Cardiac muscle cell (in vitro differentiated cells and primary cell): ENCODE data around the gene VSX1. TPM values are rescaled to one million over a fixed set of nuclear protein-coding genes. Genes with fewer than 3 reads are reported as not detected.
A peak's percentile ranks its signal among the peaks of the same experiment; 100 is the strongest.

ENCODE experiments used
- DNase-seq, 2 donors: peaks; one replicate each; pipeline versions ENCODE4 v3.0.0 to v3.0.0-alpha.2; 2010 to 2017; ENCODE audit warnings: low read depth in 1 of 2, low spot score in 1 of 2
- H3K27ac ChIP-seq: fragments of 200-600 bp; sonication (generic); 2 replicates; pipeline ENCODE4 v1.5.1; 2016
- H3K27me3 ChIP-seq: fragments of 200-600 bp; sonication (generic); 2 replicates; pipeline ENCODE4 v1.6.0; 2016; ENCODE audit warnings: control low read depth
- H3K36me3 ChIP-seq: fragments of 200-600 bp; sonication (generic); 2 replicates; pipeline ENCODE4 v1.5.1; 2016; ENCODE audit warnings: control low read depth
- H3K4me1 ChIP-seq: fragments of 200-600 bp; sonication (generic); 2 replicates; pipeline ENCODE4 v1.8.1; 2017; ENCODE audit warnings: low read depth, mild to moderate bottlenecking, mixed run types
- H3K4me3 ChIP-seq: fragments of 200-600 bp; sonication (generic); 2 replicates; pipeline ENCODE4 v1.5.1; 2016; ENCODE audit warnings: mild to moderate bottlenecking
- H3K9me3 ChIP-seq: fragments of 200-600 bp; sonication (generic); 2 replicates; pipeline ENCODE4 v1.5.1; 2017; ENCODE audit warnings: low read depth, mild to moderate bottlenecking, control low read depth
- CTCF ChIP-seq: IDR thresholded peaks from 2 replicates; pipeline ENCODE4 v1.5.1; 2012; ENCODE audit warnings: low read depth, mild to moderate bottlenecking, low read length
- polyA plus RNA-seq: library from polyadenylated mRNA; unstranded; fragments of >200 nt; fragmentation: Nextera tagmentation; extraction: Ambion mirVana; gene quantifications from 2 replicates; pipeline ENCODE4 v1.2.1, GENCODE V29; 2016
- total RNA-seq: library from RNA; depleted of rRNA; stranded (reverse); fragments of >200 nt; gene quantifications from 2 replicates; pipeline ENCODE4 v1.2.3, GENCODE V29; 2016

Gene VSX1
- total RNA-seq (not detected in 2 replicates), polyA plus RNA-seq (not detected in 2 replicates)

- H3K27me3 ChIP-seq, result peaks cover 100% of the 10 kb centered on the region
- no peak for TF ChIP-seq CTCF
- H3K4me3 ChIP-seq, result peak within 1 kb of the TSS; percentile 15
- no peak within 1 kb of the TSS for H3K27ac ChIP-seq
- H3K4me1 ChIP-seq, result no peaks in the 10 kb centered on the region
- H3K9me3 ChIP-seq, result no peaks in the 10 kb centered on the region
- no peaks in the 10 kb centered on the region for H3K36me3 ChIP-seq
- no peak for DNase-seq
These were observed at the start of gene VSX1 for GRCh38 chr20:25081730-25082497. Gene VSX1, minus strand, starts transcription at chr20:25082141. Its CDS starts 45 bp downstream, at chr20:25082096.

GRCh38 chr20:25129908-25130307 lies 48.0 kb upstream of the VSX1 start:
- no peaks in the 10 kb centered on the region for H3K4me1 ChIP-seq
- H3K36me3 ChIP-seq, result no peaks in the 10 kb centered on the region
- H3K9me3 ChIP-seq, result no peaks in the 10 kb centered on the region

GRCh38 chr20:25129428-25129827 lies 47.5 kb upstream of the VSX1 start:
- no peak for DNase-seq
- H3K27me3 ChIP-seq, result no peaks in the 10 kb centered on the region
- TF ChIP-seq CTCF, result no peak

More at GRCh38 chr20:25129908-25130307, 48.0 kb upstream of the VSX1 start:
- H3K27me3 ChIP-seq, result no peaks in the 10 kb centered on the region
- no peak for TF ChIP-seq CTCF
- H3K27ac ChIP-seq, result no peak overlapping the region
- no peak overlapping the region for H3K4me3 ChIP-seq
- DNase-seq, result no peak

GRCh38 chr20:25128649-25129048 lies 46.7 kb upstream of the VSX1 start:
- H3K27me3 ChIP-seq, result no peaks in the 10 kb centered on the region
- DNase-seq, result no peak
- no peak overlapping the region for H3K27ac ChIP-seq
- H3K9me3 ChIP-seq, result no peaks in the 10 kb centered on the region
- H3K36me3 ChIP-seq, result no peaks in the 10 kb centered on the region
- H3K4me3 ChIP-seq, result no peak overlapping the region
- H3K4me1 ChIP-seq, result no peaks in the 10 kb centered on the region
- TF ChIP-seq CTCF, result no peak

More at GRCh38 chr20:25129428-25129827, 47.5 kb upstream of the VSX1 start:
- H3K4me3 ChIP-seq, result no peak overlapping the region
- H3K27ac ChIP-seq, result no peak overlapping the region
- no peaks in the 10 kb centered on the region for H3K36me3 ChIP-seq
- no peaks in the 10 kb centered on the region for H3K4me1 ChIP-seq
- no peaks in the 10 kb centered on the region for H3K9me3 ChIP-seq

- Histone ChIP-seq H3K4me3 (no peak overlapping the region), H3K9me3 (no peaks in the 10 kb centered on the region), H3K27ac (no peak overlapping the region), H3K36me3 (no peaks in the 10 kb centered on the region), H3K27me3 (no peaks in the 10 kb centered on the region), H3K4me1 (no peaks in the 10 kb centered on the region)
- TF ChIP-seq CTCF, result no peak
- DNase-seq, result no peak
These were observed 46.0 kb upstream of the VSX1 start for GRCh38 chr20:25127761-25128537.
